Natural killer cell (primary cell): ENCODE data around the gene THSD4. TPM values are rescaled to one million over a fixed set of nuclear protein-coding genes. Genes with fewer than 3 reads are reported as not detected.

ENCODE experiments used
- ATAC-seq, 3 donors: fragments of 150-1000 bp in 2 of 3; fragments of 200-7000 bp in 1 of 3; cut with Tn5 transposase; 1 replicate in 1 of 3; 2 replicates in 2 of 3; pipeline ENCODE4 v1.10.0; 2021; ENCODE audit warnings: mild to moderate bottlenecking in 2 of 3, moderate library complexity in 2 of 3
- DNase-seq, 2 donors: peaks; one replicate each; pipeline versions ENCODE4 v3.0.0 to v3.0.0-alpha.2; 2013 to 2021; ENCODE audit warnings: mixed read lengths in 1 of 2
- H3K27ac ChIP-seq: one replicate; pipeline ENCODE4 v1.5.1; 2013; ENCODE audit warnings: mild to moderate bottlenecking, low read length
- H3K27me3 ChIP-seq: one replicate; pipeline ENCODE4 v1.6.1; 2013; ENCODE audit warnings: low read length; ENCODE audit not compliant: control insufficient read depth, insufficient read depth
- H3K36me3 ChIP-seq: one replicate; pipeline ENCODE4 v1.6.1; 2013; ENCODE audit warnings: low read length; ENCODE audit not compliant: control insufficient read depth, insufficient read depth
- H3K4me1 ChIP-seq: one replicate; pipeline ENCODE4 v1.6.1; 2013; ENCODE audit warnings: low read length; ENCODE audit not compliant: control insufficient read depth, insufficient read depth
- H3K4me3 ChIP-seq: one replicate; pipeline ENCODE4 v1.5.1; 2013; ENCODE audit warnings: low read length
- H3K9me3 ChIP-seq: one replicate; pipeline ENCODE4 v1.6.1; 2013; ENCODE audit warnings: low read length; ENCODE audit not compliant: control insufficient read depth, insufficient read depth
- H3K27ac Mint-ChIP-seq, 2 donors: one replicate each; pipeline ENCODE4 v1.8.0; 2022; ENCODE audit warnings: mild to moderate bottlenecking in 2 of 2, mixed read lengths in 2 of 2, moderate library complexity in 1 of 2
- H3K27me3 Mint-ChIP-seq, 2 donors: one replicate each; pipeline ENCODE4 v1.8.0; 2022; ENCODE audit warnings: low read depth in 2 of 2, mixed read lengths in 2 of 2
- H3K36me3 Mint-ChIP-seq: one replicate; pipeline ENCODE4 v1.8.0; 2022; ENCODE audit warnings: mixed read lengths
- H3K4me1 Mint-ChIP-seq, 2 donors: one replicate each; pipeline ENCODE4 v1.8.0; 2022; ENCODE audit warnings: mixed read lengths in 2 of 2
- H3K4me3 Mint-ChIP-seq: one replicate; pipeline ENCODE4 v1.8.0; 2022; ENCODE audit warnings: mild to moderate bottlenecking, moderate library complexity, mixed read lengths
- H3K9me3 Mint-ChIP-seq, 2 donors: one replicate each; pipeline ENCODE4 v1.8.0; 2022; ENCODE audit warnings: mixed read lengths in 2 of 2
- CTCF ChIP-seq: fragments of 200-600 bp; IDR thresholded peaks from one replicate; pipeline ENCODE4 v1.8.0; 2022; ENCODE audit warnings: antibody characterized with exemption
- WGBS: methylation state at CpG from one replicate; pipeline ENCODE4 v1.1.7; 2013; ENCODE audit warnings: missing lambda C conversion rate; ENCODE audit not compliant: insufficient coverage; 5-methylcytosine and 5-hydroxymethylcytosine counted together
- intact Hi-C: fragments of 100-400 bp; cut with micrococcal nuclease; formaldehyde crosslinking; loops from one replicate; pipeline ENCODE4 v1.14.2; 2022
- total RNA-seq, 4 donors: library from RNA; stranded (reverse); fragments of 120-200 nt in 1 of 4; gene quantifications; one replicate each; pipeline versions ENCODE4 v1.2.3 to v1.2.4, GENCODE V29; 2013 to 2022

Gene THSD4
- total RNA-seq, 3 donors from 2014 or later (not counting 1 experiment from before 2014, with no cell fraction given) = not detected

GRCh38 chr15:71713191-71713809 is 598.0 kb downstream of the THSD4 start:
- peaks cover 0 to 4% of the 10 kb centered on the region in 2 donors for H3K4me1 Mint-ChIP-seq
- Histone ChIP-seq H3K9me3 (no peaks in the 10 kb centered on the region), H3K4me3 (no peak overlapping the region), H3K27me3 (no peaks in the 10 kb centered on the region), H3K27ac (no peak overlapping the region), H3K36me3 (no peaks in the 10 kb centered on the region), H3K4me1 (no peaks in the 10 kb centered on the region)
- no peak for TF ChIP-seq CTCF
- intact Hi-C loops = no loop called here
- no peaks in the 10 kb centered on the region for H3K9me3 Mint-ChIP-seq
- ATAC-seq = no peak
- H3K27ac Mint-ChIP-seq = no peak overlapping the region
- no peak overlapping the region for H3K4me3 Mint-ChIP-seq
- no peak for DNase-seq
- H3K36me3 Mint-ChIP-seq = no peaks in the 10 kb centered on the region
- 90% methylated on average over 3 of the region's 5 CpGs for WGBS
- peaks cover 8 to 20% of the 10 kb centered on the region in 2 donors for H3K27me3 Mint-ChIP-seq

GRCh38 chr15:71715914-71716313 is 600.6 kb downstream of the THSD4 start:
- H3K4me3 Mint-ChIP-seq = no peak overlapping the region
- no peak for ATAC-seq
- no peaks in the 10 kb centered on the region for H3K9me3 ChIP-seq
- TF ChIP-seq CTCF = no peak
- peaks cover 0 to 4% of the 10 kb centered on the region in 2 donors for H3K4me1 Mint-ChIP-seq
- H3K27me3 Mint-ChIP-seq = peaks cover 13 to 17% of the 10 kb centered on the region in 2 donors
- no peak overlapping the region for H3K27ac ChIP-seq
- H3K4me1 ChIP-seq = no peaks in the 10 kb centered on the region
- H3K4me3 ChIP-seq = no peak overlapping the region
- H3K36me3 Mint-ChIP-seq = no peaks in the 10 kb centered on the region
- no peak for DNase-seq
- no peaks in the 10 kb centered on the region for H3K36me3 ChIP-seq
- H3K27me3 ChIP-seq = no peaks in the 10 kb centered on the region
- H3K9me3 Mint-ChIP-seq = no peaks in the 10 kb centered on the region
- WGBS = 90% methylated on average over 1 of the region's 1 CpG
- no peak overlapping the region for H3K27ac Mint-ChIP-seq
- intact Hi-C loops = no loop called here

GRCh38 chr15:71716990-71717389 is 601.7 kb downstream of the THSD4 start:
- no peaks in the 10 kb centered on the region for H3K4me1 ChIP-seq
- H3K4me1 Mint-ChIP-seq = peaks cover 0 to 4% of the 10 kb centered on the region in 2 donors
- H3K36me3 Mint-ChIP-seq = no peaks in the 10 kb centered on the region
- H3K4me3 ChIP-seq = no peak overlapping the region
- DNase-seq (no peak), ATAC-seq (no peak)
- H3K9me3 Mint-ChIP-seq = no peaks in the 10 kb centered on the region
- H3K27ac ChIP-seq = no peak overlapping the region
- no peak overlapping the region for H3K4me3 Mint-ChIP-seq
- no peak for TF ChIP-seq CTCF
- no peak overlapping the region for H3K27ac Mint-ChIP-seq
- no peaks in the 10 kb centered on the region for H3K9me3 ChIP-seq
- no peaks in the 10 kb centered on the region for H3K36me3 ChIP-seq
- intact Hi-C loops = no loop called here
- H3K27me3 ChIP-seq = no peaks in the 10 kb centered on the region
- H3K27me3 Mint-ChIP-seq = peaks cover 13 to 14% of the 10 kb centered on the region in 2 donors
